HG03103 (cell line): Measurements from ENCODE around the gene DNAJC6.
A peak's percentile ranks its signal among the peaks of the same experiment; 100 is the strongest.

ENCODE experiments used
- ATAC-seq: cut with Tn5 transposase; IDR thresholded peaks from one replicate; pipeline ENCODE4 v1.9.1; 2021; ENCODE audit warnings: low read depth; ENCODE audit not compliant: unreplicated experiment

Gene DNAJC6

GRCh38 chr1:65395887-65396612 lies 86.7 kb downstream of the DNAJC6 start:
- no peak for ATAC-seq

GRCh38 chr1:65398083-65398482 lies 88.7 kb downstream of the DNAJC6 start:
- no peak for ATAC-seq

GRCh38 chr1:65399003-65399402 lies 89.7 kb downstream of the DNAJC6 start:
- ATAC-seq = no peak

GRCh38 chr1:65401612-65402011 lies 92.3 kb downstream of the DNAJC6 start:
- ATAC-seq = no peak

- no peak for ATAC-seq
Observed at GRCh38 chr1:65404941-65405340, 95.6 kb downstream of the DNAJC6 start.

GRCh38 chr1:65407877-65408276 lies 98.5 kb downstream of the DNAJC6 start:
- ATAC-seq = no peak

GRCh38 chr1:65409314-65409713 lies 100.0 kb downstream of the DNAJC6 start:
- ATAC-seq = no peak

GRCh38 chr1:65409816-65410326 lies 100.5 kb downstream of the DNAJC6 start:
- no peak for ATAC-seq

GRCh38 chr1:65412256-65412983 lies 103.1 kb downstream of the DNAJC6 start:
- no peak for ATAC-seq

- ATAC-seq = no peak
Observed at GRCh38 chr1:65412984-65413375, 103.6 kb downstream of the DNAJC6 start.

GRCh38 chr1:65414538-65414937 lies 105.2 kb downstream of the DNAJC6 start:
- no peak for ATAC-seq

- no peak for ATAC-seq
Observed at GRCh38 chr1:65416767-65417166, 107.4 kb downstream of the DNAJC6 start.

- no peak for ATAC-seq
Observed at GRCh38 chr1:65417729-65418128, 108.4 kb downstream of the DNAJC6 start.

GRCh38 chr1:65418522-65419185 lies 109.3 kb downstream of the DNAJC6 start:
- ATAC-seq = no peak

- ATAC-seq = peak; percentile 91
Observed at GRCh38 chr1:65419681-65420589, 110.6 kb downstream of the DNAJC6 start.

- peak; percentile 1 for ATAC-seq
Observed at GRCh38 chr1:65420590-65421350, 111.4 kb downstream of the DNAJC6 start, which contains the start of the genes LEPR and LEPROT. TSS of gene LEPR (plus strand) at chr1:65420668. CDS start at chr1:65565566, 144,898 bp downstream. TSS of gene LEPROT (plus strand) at chr1:65420668. CDS start at chr1:65420725, 57 bp downstream.

GRCh38 chr1:65421351-65422025 lies 112.1 kb downstream of the DNAJC6 start:
- no peak for ATAC-seq

- ATAC-seq = no peak
Observed at GRCh38 chr1:65422241-65423203, 113.2 kb downstream of the DNAJC6 start.
